PFSK-1 (cell line): ENCODE measurements around the gene RABGAP1L.

Experiments used
- POLR2AphosphoS5 ChIP-seq: IDR thresholded peaks from 2 replicates; pipeline ENCODE4 v1.6.1; 2012; ENCODE audit warnings: low read depth, mild to moderate bottlenecking, control low read depth, low read length, moderate library complexity
- TAF1 ChIP-seq: IDR thresholded peaks from 2 replicates; pipeline ENCODE4 v1.6.1; 2012; ENCODE audit warnings: low read length, control low read depth, borderline replicate concordance; ENCODE audit not compliant: insufficient read depth

- TF ChIP-seq POLR2AphosphoS5 (no peak), TAF1 (no peak)
Measured at GRCh38 chr1:174785510-174785909, 626.2 kb downstream of the RABGAP1L start.
